HepG2 (cell line): Measurements from ENCODE around the gene PRXL2B. TPM values are rescaled to one million over a fixed set of nuclear protein-coding genes. Genes with fewer than 3 reads are reported as not detected.

ENCODE experiments used
- ATF7-NPFF ChIP-seq: sonication (generic); formaldehyde crosslinking; IDR thresholded peaks from 2 replicates; pipeline ENCODE4 v1.8.1; 2023; ENCODE audit warnings: mild to moderate bottlenecking, low read depth, missing genetic modification reagents, moderate library complexity
- CHCHD3 ChIP-seq: sonication (generic); formaldehyde crosslinking; IDR thresholded peaks from 2 replicates; pipeline ENCODE4 v1.8.0; 2022; ENCODE audit warnings: mild to moderate bottlenecking, missing genetic modification reagents, moderate library complexity
- CSRNP1 ChIP-seq: sonication (generic); formaldehyde crosslinking; IDR thresholded peaks from 2 replicates; pipeline ENCODE4 v1.8.1; 2023; ENCODE audit warnings: mild to moderate bottlenecking, missing genetic modification reagents
- FOSL2 ChIP-seq: sonication (generic); formaldehyde crosslinking; IDR thresholded peaks from 2 replicates; pipeline ENCODE4 v1.4.0; 2020; ENCODE audit warnings: missing genetic modification reagents
- GATAD2A ChIP-seq: IDR thresholded peaks from 2 replicates; pipeline ENCODE4 v1.6.1; 2016
- GFI1 ChIP-seq: sonication (generic); formaldehyde crosslinking; IDR thresholded peaks from 2 replicates; pipeline ENCODE4 v1.5.0; 2020; ENCODE audit warnings: missing genetic modification reagents, mild to moderate bottlenecking, borderline replicate concordance
- GTF2F1 ChIP-seq: fragments of 150-350 bp; IDR thresholded peaks from 2 replicates; pipeline ENCODE4 v1.6.1; 2014; ENCODE audit warnings: low read length
- PCBP1 ChIP-seq: fragments of 200-400 bp; formaldehyde crosslinking; IDR thresholded peaks from 2 replicates; pipeline ENCODE4 v1.6.1; 2017; ENCODE audit warnings: mild to moderate bottlenecking, low read depth, low read length, borderline replicate concordance
- PREB ChIP-seq: sonication (generic); formaldehyde crosslinking; IDR thresholded peaks from 2 replicates; pipeline ENCODE4 v1.4.0; 2020; ENCODE audit warnings: missing genetic modification reagents
- SAP130 ChIP-seq: IDR thresholded peaks from 2 replicates; pipeline ENCODE4 v1.6.1; 2016; ENCODE audit warnings: low read depth
- TBX3 ChIP-seq: fragments of 450-650 bp; IDR thresholded peaks from 2 replicates; pipeline ENCODE4 v1.6.1; 2017; ENCODE audit warnings: antibody characterized with exemption, mild to moderate bottlenecking, inconsistent platforms, borderline replicate concordance
- THYN1 ChIP-seq: sonication (generic); formaldehyde crosslinking; IDR thresholded peaks from 2 replicates; pipeline ENCODE4 v1.8.1; 2023; ENCODE audit warnings: low read depth, mild to moderate bottlenecking, moderate library complexity, missing genetic modification reagents, borderline replicate concordance
- ZFP36 ChIP-seq: fragments of 150-350 bp; IDR thresholded peaks from 2 replicates; pipeline ENCODE4 v1.6.1; 2018; ENCODE audit warnings: borderline replicate concordance, low read length, low read depth; ENCODE audit not compliant: partially characterized antibody
- ZNF263 ChIP-seq: sonication (generic); formaldehyde crosslinking; IDR thresholded peaks from 2 replicates; pipeline ENCODE4 v1.4.0; 2020; ENCODE audit warnings: missing genetic modification reagents
- ZNF382 ChIP-seq: sonication (generic); formaldehyde crosslinking; IDR thresholded peaks from 2 replicates; pipeline ENCODE4 v1.5.0; 2020; ENCODE audit warnings: missing genetic modification reagents, mild to moderate bottlenecking, borderline replicate concordance
- ZNF501 ChIP-seq: sonication (generic); formaldehyde crosslinking; IDR thresholded peaks from 2 replicates; pipeline ENCODE4 v1.5.1; 2020; ENCODE audit warnings: mild to moderate bottlenecking, moderate library complexity, missing genetic modification reagents
- ZNF546 ChIP-seq: sonication (generic); formaldehyde crosslinking; conservative IDR thresholded peaks from 2 replicates; pipeline ENCODE4 v1.8.1; 2023; ENCODE audit warnings: mild to moderate bottlenecking, missing genetic modification reagents
- ZNF652 ChIP-seq: IDR thresholded peaks from 2 replicates; pipeline ENCODE4 v1.6.1; 2016; ENCODE audit warnings: low read depth, borderline replicate concordance
- ZNF883 ChIP-seq: sonication (generic); formaldehyde crosslinking; IDR thresholded peaks from 2 replicates; pipeline ENCODE4 v1.5.1; 2020; ENCODE audit warnings: mild to moderate bottlenecking, missing genetic modification reagents; ENCODE audit errors: not compliant biosample characterization
- polyA plus RNA-seq, 8 experiments: library from polyadenylated mRNA; depleted of rRNA in 3 of 8; stranded (reverse) in 7 of 8; unstranded in 1 of 8; fragments of >200 nt; fragmentation: Illumina TruSeq in 4 of 8; extraction: Trizol in 4 of 8; gene quantifications; 2 replicates each; pipeline versions ENCODE4 v1.2.1 to v1.2.3, GENCODE V29; 2011 to 2016; ENCODE audit warnings: low read depth in 4 of 8, missing spikeins in 1 of 8, mixed read lengths in 1 of 8; ENCODE audit not compliant: insufficient read depth in 1 of 8
- total RNA-seq, 5 experiments: library from RNA; depleted of rRNA; stranded (reverse); fragments of >200 nt; fragmentation: Illumina TruSeq; extraction: Trizol; gene quantifications; 2 replicates each; pipeline ENCODE4 v1.2.3, GENCODE V29; 2016; ENCODE audit warnings: low read depth in 1 of 5
- TF ChIP-seq, protein P1 (sequence below): sonication (generic); formaldehyde crosslinking; IDR thresholded peaks from 2 replicates; pipeline ENCODE4 v1.5.1; 2020; ENCODE audit warnings: missing genetic modification reagents, mild to moderate bottlenecking, borderline replicate concordance
- TF ChIP-seq, protein P2 (sequence below): sonication (generic); formaldehyde crosslinking; conservative IDR thresholded peaks from 2 replicates; pipeline ENCODE4 v1.8.0; 2022; ENCODE audit warnings: mild to moderate bottlenecking, moderate library complexity, missing genetic modification reagents

PRXL2B gene
- total and polyA plus RNA-seq, 2 of the 13 experiments (the other 11 are each of a cell fraction or from before 2014, with no cell fraction given), result 16.8 to 22.1 TPM

DNA sequence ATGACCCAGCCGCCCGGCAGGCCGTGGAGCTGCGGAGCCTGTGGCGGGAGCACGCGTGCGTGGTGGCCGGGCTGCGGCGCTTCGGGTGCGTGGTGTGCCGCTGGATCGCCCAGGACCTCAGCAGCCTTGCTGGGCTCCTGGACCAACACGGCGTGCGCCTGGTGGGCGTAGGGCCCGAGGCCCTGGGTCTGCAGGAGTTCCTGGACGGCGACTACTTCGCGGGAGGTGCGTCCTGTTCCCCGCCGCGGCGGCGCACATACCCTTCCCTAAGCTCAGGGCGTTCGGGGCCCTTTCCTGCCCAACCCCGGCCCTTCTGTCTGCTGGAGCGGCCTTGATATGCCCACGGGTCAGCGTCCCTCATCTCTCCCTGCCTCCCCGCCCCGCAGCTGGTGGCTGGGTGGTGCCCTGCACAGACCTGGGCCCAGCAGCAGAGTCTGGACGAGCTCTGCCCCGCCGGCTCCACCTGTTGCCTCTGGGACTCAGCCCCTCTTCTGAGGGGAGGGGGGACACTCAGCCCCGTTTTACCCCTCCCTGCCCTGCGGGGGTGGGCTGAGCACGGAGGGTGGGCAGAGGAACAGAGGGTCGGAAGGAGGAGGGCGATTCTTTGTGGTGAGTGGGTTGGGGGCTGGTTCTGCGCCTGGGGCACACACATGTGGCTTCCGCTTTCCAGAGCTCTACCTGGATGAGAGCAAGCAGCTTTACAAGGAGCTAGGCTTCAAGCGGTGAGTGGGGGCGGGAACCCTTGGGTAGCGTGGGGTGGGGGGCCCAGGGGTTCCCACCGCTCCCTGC is 688 bp downstream of the PRXL2B start (continued):
- TF ChIP-seq ZNF382 (CRISPR knock-in tag) (no peak), GATAD2A (CRISPR knock-in tag) (no peak), FOSL2 (CRISPR knock-in tag) (no peak), ZNF652 (CRISPR knock-in tag) (no peak), ZNF546 (CRISPR knock-in tag) (0 out of 2 replicates have a peak, but pooled peaks have one; percentile 17), THYN1 (CRISPR knock-in tag) (no peak), CSRNP1 (CRISPR knock-in tag) (no peak), ZNF263 (CRISPR knock-in tag) (peak; percentile 2; the same call in 1 of the 2 replicates), GFI1 (no peak), GTF2F1 (no peak), ZFP36 (no peak), TBX3 (no peak), PREB (CRISPR knock-in tag) (no peak), SAP130 (CRISPR knock-in tag) (peak; percentile 63), ZNF501 (CRISPR knock-in tag) (peak; percentile 49; the same call in 1 of the 2 replicates), CHCHD3 (CRISPR knock-in tag) (peak; percentile 72; the same call in 1 of the 2 replicates), PCBP1 (no peak), ZNF883 (CRISPR knock-in tag) (no peak), ATF7-NPFF (CRISPR knock-in tag) (peak; percentile 68; the same call in 1 of the 2 replicates)
- TF ChIP-seq, protein P1, sequence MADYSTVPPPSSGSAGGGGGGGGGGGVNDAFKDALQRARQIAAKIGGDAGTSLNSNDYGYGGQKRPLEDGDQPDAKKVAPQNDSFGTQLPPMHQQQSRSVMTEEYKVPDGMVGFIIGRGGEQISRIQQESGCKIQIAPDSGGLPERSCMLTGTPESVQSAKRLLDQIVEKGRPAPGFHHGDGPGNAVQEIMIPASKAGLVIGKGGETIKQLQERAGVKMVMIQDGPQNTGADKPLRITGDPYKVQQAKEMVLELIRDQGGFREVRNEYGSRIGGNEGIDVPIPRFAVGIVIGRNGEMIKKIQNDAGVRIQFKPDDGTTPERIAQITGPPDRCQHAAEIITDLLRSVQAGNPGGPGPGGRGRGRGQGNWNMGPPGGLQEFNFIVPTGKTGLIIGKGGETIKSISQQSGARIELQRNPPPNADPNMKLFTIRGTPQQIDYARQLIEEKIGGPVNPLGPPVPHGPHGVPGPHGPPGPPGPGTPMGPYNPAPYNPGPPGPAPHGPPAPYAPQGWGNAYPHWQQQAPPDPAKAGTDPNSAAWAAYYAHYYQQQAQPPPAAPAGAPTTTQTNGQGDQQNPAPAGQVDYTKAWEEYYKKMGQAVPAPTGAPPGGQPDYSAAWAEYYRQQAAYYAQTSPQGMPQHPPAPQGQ (CRISPR knock-in tag), result no peak
- TF ChIP-seq, protein P2, sequence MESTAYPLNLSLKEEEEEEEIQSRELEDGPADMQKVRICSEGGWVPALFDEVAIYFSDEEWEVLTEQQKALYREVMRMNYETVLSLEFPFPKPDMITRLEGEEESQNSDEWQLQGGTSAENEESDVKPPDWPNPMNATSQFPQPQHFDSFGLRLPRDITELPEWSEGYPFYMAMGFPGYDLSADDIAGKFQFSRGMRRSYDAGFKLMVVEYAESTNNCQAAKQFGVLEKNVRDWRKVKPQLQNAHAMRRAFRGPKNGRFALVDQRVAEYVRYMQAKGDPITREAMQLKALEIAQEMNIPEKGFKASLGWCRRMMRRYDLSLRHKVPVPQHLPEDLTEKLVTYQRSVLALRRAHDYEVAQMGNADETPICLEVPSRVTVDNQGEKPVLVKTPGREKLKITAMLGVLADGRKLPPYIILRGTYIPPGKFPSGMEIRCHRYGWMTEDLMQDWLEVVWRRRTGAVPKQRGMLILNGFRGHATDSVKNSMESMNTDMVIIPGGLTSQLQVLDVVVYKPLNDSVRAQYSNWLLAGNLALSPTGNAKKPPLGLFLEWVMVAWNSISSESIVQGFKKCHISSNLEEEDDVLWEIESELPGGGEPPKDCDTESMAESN (CRISPR knock-in tag), result 0 out of 2 replicates have a peak, but pooled peaks have one; percentile 36
